ENCODE data around the gene IL7R.

IL7R gene

DNA sequence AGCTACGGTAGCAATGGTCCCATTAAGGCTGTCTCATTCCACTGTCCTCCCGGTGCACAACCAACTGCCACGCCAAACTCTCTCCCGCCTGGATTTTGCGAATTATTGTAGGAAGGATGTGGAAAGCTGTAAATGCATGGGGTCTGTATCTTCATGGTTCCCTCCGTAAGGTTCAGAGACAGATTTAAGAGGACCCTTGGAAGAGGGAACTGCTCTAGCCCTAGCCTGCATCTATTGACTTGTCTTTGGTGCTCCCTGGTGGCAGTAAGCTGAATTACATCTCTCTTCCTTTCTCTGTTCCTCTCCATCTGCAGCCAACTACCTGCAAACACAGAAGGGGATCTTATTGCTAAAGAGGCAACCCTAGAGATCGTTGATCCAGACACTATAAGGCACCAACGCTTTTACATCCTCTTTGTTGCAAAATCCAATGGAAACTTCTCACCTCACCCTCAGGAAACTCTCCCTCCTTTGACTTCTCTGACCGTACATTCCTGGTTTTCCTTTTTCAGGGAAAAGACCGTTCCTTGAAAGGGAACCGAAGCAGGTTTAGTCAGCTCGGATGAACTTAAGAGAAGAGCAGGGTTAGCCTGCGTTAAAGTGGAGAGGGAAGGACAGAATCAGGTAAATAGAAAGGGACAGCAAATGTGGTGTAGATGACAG is 69.8 kb downstream of the IL7R start:
- peak; percentile 63 for DNase-seq (ENCODE audit: low read depth)
- no peak overlapping the region for H3K4me3 ChIP-seq (replicated peaks; ENCODE audit: low read depth, low read length)
- TF ChIP-seq, protein P1, sequence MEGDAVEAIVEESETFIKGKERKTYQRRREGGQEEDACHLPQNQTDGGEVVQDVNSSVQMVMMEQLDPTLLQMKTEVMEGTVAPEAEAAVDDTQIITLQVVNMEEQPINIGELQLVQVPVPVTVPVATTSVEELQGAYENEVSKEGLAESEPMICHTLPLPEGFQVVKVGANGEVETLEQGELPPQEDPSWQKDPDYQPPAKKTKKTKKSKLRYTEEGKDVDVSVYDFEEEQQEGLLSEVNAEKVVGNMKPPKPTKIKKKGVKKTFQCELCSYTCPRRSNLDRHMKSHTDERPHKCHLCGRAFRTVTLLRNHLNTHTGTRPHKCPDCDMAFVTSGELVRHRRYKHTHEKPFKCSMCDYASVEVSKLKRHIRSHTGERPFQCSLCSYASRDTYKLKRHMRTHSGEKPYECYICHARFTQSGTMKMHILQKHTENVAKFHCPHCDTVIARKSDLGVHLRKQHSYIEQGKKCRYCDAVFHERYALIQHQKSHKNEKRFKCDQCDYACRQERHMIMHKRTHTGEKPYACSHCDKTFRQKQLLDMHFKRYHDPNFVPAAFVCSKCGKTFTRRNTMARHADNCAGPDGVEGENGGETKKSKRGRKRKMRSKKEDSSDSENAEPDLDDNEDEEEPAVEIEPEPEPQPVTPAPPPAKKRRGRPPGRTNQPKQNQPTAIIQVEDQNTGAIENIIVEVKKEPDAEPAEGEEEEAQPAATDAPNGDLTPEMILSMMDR (IDR thresholded peaks at IDR 0.05; ENCODE audit: low read length, missing control alignments), result peak; percentile 79

Data from fibroblast of pulmonary artery (primary cell).